HFFc6 (cell line): ENCODE measurements around the gene MLLT1. TPM values are rescaled to one million over a fixed set of nuclear protein-coding genes. Genes with fewer than 3 reads are reported as not detected.

Source experiments
- DNase-seq: peaks from one replicate; pipeline ENCODE4 v3.0.0-alpha.2; 2018
- H3K27ac Mint-ChIP-seq: 2 replicates; pipeline ENCODE4 v1.8.0; 2020; ENCODE audit warnings: mild to moderate bottlenecking, mixed read lengths
- H3K27me3 Mint-ChIP-seq: 2 replicates; pipeline ENCODE4 v1.8.0; 2021; ENCODE audit warnings: mild to moderate bottlenecking, moderate library complexity, mixed read lengths; ENCODE audit not compliant: insufficient read depth
- H3K36me3 Mint-ChIP-seq: 2 replicates; pipeline ENCODE4 v1.8.0; 2021; ENCODE audit warnings: low read depth, mixed read lengths
- H3K4me1 Mint-ChIP-seq: 2 replicates; pipeline ENCODE4 v1.8.0; 2020; ENCODE audit warnings: low read depth, mixed read lengths
- H3K4me3 Mint-ChIP-seq: 2 replicates; pipeline ENCODE4 v1.8.0; 2020; ENCODE audit warnings: mild to moderate bottlenecking, moderate library complexity, mixed read lengths
- H3K9me3 Mint-ChIP-seq: 2 replicates; pipeline ENCODE4 v1.8.0; 2020; ENCODE audit warnings: mild to moderate bottlenecking, mixed read lengths
- total RNA-seq, 6 experiments: library from RNA; stranded (reverse); fragmentation: NEBNext Ultra II Directional; extraction: Animal tissue kit (Norgen Biotek cat#: 25700); gene quantifications; 2 replicates in 1 of 6; 3 replicates in 5 of 6; pipeline ENCODE4 v1.2.3, GENCODE V29; 2021
- TF ChIP-seq, protein P1 (sequence below): fragments of 200-600 bp; sonication (generic); IDR thresholded peaks from 2 replicates; pipeline ENCODE4 v1.5.0; 2021; ENCODE audit warnings: antibody characterized with exemption, mild to moderate bottlenecking

The MLLT1 gene
- total RNA-seq, 6 experiments from 2014 or later, result 54.6 to 69.4 (median 59.5) TPM

GRCh38 chr19:6221878-6222746 is 57.7 kb downstream of the MLLT1 start:
- Mint-ChIP-seq H3K36me3 (peaks cover 7% of the 10 kb centered on the region; the same call in 1 of the 2 replicates), H3K27ac (no peak overlapping the region), H3K9me3 (no peaks in the 10 kb centered on the region), H3K27me3 (peaks cover 3% of the 10 kb centered on the region; the same call in 1 of the 2 replicates), H3K4me3 (no peak overlapping the region), H3K4me1 (no peaks in the 10 kb centered on the region; the same call in 1 of the 2 replicates)
- TF ChIP-seq, protein P1, sequence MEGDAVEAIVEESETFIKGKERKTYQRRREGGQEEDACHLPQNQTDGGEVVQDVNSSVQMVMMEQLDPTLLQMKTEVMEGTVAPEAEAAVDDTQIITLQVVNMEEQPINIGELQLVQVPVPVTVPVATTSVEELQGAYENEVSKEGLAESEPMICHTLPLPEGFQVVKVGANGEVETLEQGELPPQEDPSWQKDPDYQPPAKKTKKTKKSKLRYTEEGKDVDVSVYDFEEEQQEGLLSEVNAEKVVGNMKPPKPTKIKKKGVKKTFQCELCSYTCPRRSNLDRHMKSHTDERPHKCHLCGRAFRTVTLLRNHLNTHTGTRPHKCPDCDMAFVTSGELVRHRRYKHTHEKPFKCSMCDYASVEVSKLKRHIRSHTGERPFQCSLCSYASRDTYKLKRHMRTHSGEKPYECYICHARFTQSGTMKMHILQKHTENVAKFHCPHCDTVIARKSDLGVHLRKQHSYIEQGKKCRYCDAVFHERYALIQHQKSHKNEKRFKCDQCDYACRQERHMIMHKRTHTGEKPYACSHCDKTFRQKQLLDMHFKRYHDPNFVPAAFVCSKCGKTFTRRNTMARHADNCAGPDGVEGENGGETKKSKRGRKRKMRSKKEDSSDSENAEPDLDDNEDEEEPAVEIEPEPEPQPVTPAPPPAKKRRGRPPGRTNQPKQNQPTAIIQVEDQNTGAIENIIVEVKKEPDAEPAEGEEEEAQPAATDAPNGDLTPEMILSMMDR, result no peak
- no peak for DNase-seq

- H3K36me3 Mint-ChIP-seq, result peaks cover 3% of the 10 kb centered on the region; the same call in 1 of the 2 replicates
- TF ChIP-seq, protein P1, result no peak
- peaks cover 3% of the 10 kb centered on the region for H3K27me3 Mint-ChIP-seq
These were observed 58.4 kb downstream of the MLLT1 start for GRCh38 chr19:6221220-6221877.

DNA sequence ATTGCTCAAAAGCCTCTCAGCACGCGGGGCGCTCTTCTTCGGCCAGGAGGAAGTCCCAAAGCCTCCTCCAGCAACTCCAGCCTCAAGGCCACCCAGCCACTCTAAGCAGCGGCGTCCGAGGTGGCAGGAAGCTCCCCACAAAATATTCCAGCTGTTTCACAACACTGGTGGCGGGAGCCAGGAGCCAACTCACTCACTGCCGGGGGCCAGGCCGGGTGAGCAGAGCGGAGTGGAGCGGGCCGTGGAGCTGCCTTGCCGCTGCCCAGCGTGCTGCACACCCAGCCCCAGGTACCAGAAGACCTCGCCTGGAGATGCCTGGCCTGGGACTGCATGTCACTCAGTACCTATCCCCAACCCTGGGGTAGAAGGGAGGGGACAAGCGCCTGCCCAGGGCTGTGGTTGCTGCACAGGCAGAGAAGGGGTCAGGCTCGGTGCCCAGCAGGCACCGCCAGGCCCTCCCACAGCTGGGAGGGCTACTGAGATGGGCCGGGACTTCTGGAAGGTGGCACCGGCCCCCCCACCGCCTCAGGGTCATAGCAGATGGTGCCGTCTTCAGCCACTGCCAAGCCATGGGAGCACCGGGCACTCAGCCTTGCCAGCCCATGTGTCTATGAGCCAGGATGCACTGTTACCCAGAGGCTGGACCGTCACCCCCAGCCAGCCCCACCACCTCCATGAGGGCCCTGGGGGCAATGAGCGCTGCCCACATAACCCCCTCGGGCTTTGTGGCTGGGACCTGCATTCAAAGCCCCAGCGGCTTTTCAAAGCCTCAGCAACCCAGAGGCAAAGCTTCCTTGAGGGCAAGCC is 59.2 kb downstream of the MLLT1 start:
- H3K4me1 Mint-ChIP-seq, result no peaks in the 10 kb centered on the region; the same call in 1 of the 2 replicates
- DNase-seq, result peak; percentile 69
- no peak overlapping the region for H3K4me3 Mint-ChIP-seq
- peaks cover 3% of the 10 kb centered on the region for H3K27me3 Mint-ChIP-seq
- TF ChIP-seq, protein P1, result no peak
- H3K27ac Mint-ChIP-seq, result peak overlapping the region; percentile 29; the same call in 1 of the 2 replicates
- no peaks in the 10 kb centered on the region for H3K36me3 Mint-ChIP-seq
- no peaks in the 10 kb centered on the region for H3K9me3 Mint-ChIP-seq

More at GRCh38 chr19:6221220-6221877, 58.4 kb downstream of the MLLT1 start:
- Mint-ChIP-seq H3K9me3 (no peaks in the 10 kb centered on the region), H3K4me3 (no peak overlapping the region), H3K27ac (no peak overlapping the region), H3K4me1 (no peaks in the 10 kb centered on the region; the same call in 1 of the 2 replicates)
- no peak for DNase-seq

GRCh38 chr19:6219586-6220290 is 60.0 kb downstream of the MLLT1 start:
- Mint-ChIP-seq H3K9me3 (no peaks in the 10 kb centered on the region), H3K4me3 (no peak overlapping the region), H3K27ac (peak overlapping the region; percentile 29; the same call in 1 of the 2 replicates), H3K36me3 (no peaks in the 10 kb centered on the region), H3K4me1 (no peaks in the 10 kb centered on the region; the same call in 1 of the 2 replicates), H3K27me3 (peaks cover 3% of the 10 kb centered on the region)
- TF ChIP-seq, protein P1, result no peak
- no peak for DNase-seq

GRCh38 chr19:6219147-6219525 is 60.6 kb downstream of the MLLT1 start:
- no peak overlapping the region for H3K27ac Mint-ChIP-seq
- TF ChIP-seq, protein P1, result no peak
- no peak overlapping the region for H3K4me3 Mint-ChIP-seq
- H3K36me3 Mint-ChIP-seq, result no peaks in the 10 kb centered on the region
- no peaks in the 10 kb centered on the region; the same call in 1 of the 2 replicates for H3K4me1 Mint-ChIP-seq
- peaks cover 3% of the 10 kb centered on the region for H3K27me3 Mint-ChIP-seq
- DNase-seq, result no peak
- no peaks in the 10 kb centered on the region for H3K9me3 Mint-ChIP-seq
